ENCODE results near the gene KCNJ2.

The KCNJ2 gene

GRCh38 chr17:70121126-70121525, 48.2 kb upstream of the KCNJ2 start:
- H3K36me3 ChIP-seq (ENCODE audit: insufficient read depth): no peaks in the 10 kb centered on the region
- no peak overlapping the region for H3K9ac ChIP-seq
- no peak for TF ChIP-seq CTCF (conservative IDR thresholded peaks at IDR 0.05; ENCODE audit: low read depth, low read length)
- H4K20me1 ChIP-seq (ENCODE audit: insufficient read depth): no peaks in the 10 kb centered on the region
- no peak overlapping the region for H3K4me2 ChIP-seq
- H3K27me3 ChIP-seq (ENCODE audit: insufficient read depth, low read depth): no peaks in the 10 kb centered on the region
- no peak overlapping the region for H3K4me3 ChIP-seq (IDR thresholded peaks at IDR 0.05; ENCODE audit: insufficient read depth, low read depth, low read length)
- H3K79me2 ChIP-seq (ENCODE audit: insufficient read depth, low read depth): no peaks in the 10 kb centered on the region
- no peaks in the 10 kb centered on the region for H3K4me1 ChIP-seq (ENCODE audit: low read depth, poor library complexity, severe bottlenecking)
- no peak overlapping the region for H2AFZ ChIP-seq (ENCODE audit: low read depth)
- H3K27ac ChIP-seq: no peak overlapping the region

GRCh38 chr17:70123193-70123592, 46.1 kb upstream of the KCNJ2 start:
- no peak overlapping the region for H3K4me2 ChIP-seq
- no peak overlapping the region for H2AFZ ChIP-seq (ENCODE audit: low read depth)
- H4K20me1 ChIP-seq (ENCODE audit: insufficient read depth): no peaks in the 10 kb centered on the region

GRCh38 chr17:70124723-70125122, 44.6 kb upstream of the KCNJ2 start:
- TF ChIP-seq CTCF (conservative IDR thresholded peaks at IDR 0.05; ENCODE audit: low read depth, low read length): no peak
- Histone ChIP-seq H3K4me2 (no peak overlapping the region), H2AFZ (ENCODE audit: low read depth) (no peak overlapping the region), H3K4me1 (ENCODE audit: low read depth, poor library complexity, severe bottlenecking) (no peaks in the 10 kb centered on the region), H3K27me3 (ENCODE audit: insufficient read depth, low read depth) (no peaks in the 10 kb centered on the region), H4K20me1 (ENCODE audit: insufficient read depth) (no peaks in the 10 kb centered on the region), H3K27ac (no peak overlapping the region), H3K4me3 (IDR thresholded peaks at IDR 0.05; ENCODE audit: insufficient read depth, low read depth, low read length) (no peak overlapping the region), H3K36me3 (ENCODE audit: insufficient read depth) (no peaks in the 10 kb centered on the region), H3K9ac (no peak overlapping the region), H3K79me2 (ENCODE audit: insufficient read depth, low read depth) (no peaks in the 10 kb centered on the region)

More at GRCh38 chr17:70123193-70123592, 46.1 kb upstream of the KCNJ2 start:
- H3K9ac ChIP-seq: no peak overlapping the region
- H3K79me2 ChIP-seq (ENCODE audit: insufficient read depth, low read depth): no peaks in the 10 kb centered on the region
- no peak overlapping the region for H3K27ac ChIP-seq
- TF ChIP-seq CTCF (conservative IDR thresholded peaks at IDR 0.05; ENCODE audit: low read depth, low read length): no peak
- H3K27me3 ChIP-seq (ENCODE audit: insufficient read depth, low read depth): no peaks in the 10 kb centered on the region
- no peaks in the 10 kb centered on the region for H3K36me3 ChIP-seq (ENCODE audit: insufficient read depth)
- no peak overlapping the region for H3K4me3 ChIP-seq (IDR thresholded peaks at IDR 0.05; ENCODE audit: insufficient read depth, low read depth, low read length)
- H3K4me1 ChIP-seq (ENCODE audit: low read depth, poor library complexity, severe bottlenecking): no peaks in the 10 kb centered on the region

- no peak for TF ChIP-seq CTCF (conservative IDR thresholded peaks at IDR 0.05; ENCODE audit: low read depth, low read length)
- H3K4me1 ChIP-seq (ENCODE audit: low read depth, poor library complexity, severe bottlenecking): no peaks in the 10 kb centered on the region
- H3K9ac ChIP-seq: no peak overlapping the region
- no peaks in the 10 kb centered on the region for H4K20me1 ChIP-seq (ENCODE audit: insufficient read depth)
- no peaks in the 10 kb centered on the region for H3K79me2 ChIP-seq (ENCODE audit: insufficient read depth, low read depth)
- no peak overlapping the region for H2AFZ ChIP-seq (ENCODE audit: low read depth)
- no peaks in the 10 kb centered on the region for H3K36me3 ChIP-seq (ENCODE audit: insufficient read depth)
- no peak overlapping the region for H3K4me2 ChIP-seq
- no peak overlapping the region for H3K27ac ChIP-seq
- no peak overlapping the region for H3K4me3 ChIP-seq (IDR thresholded peaks at IDR 0.05; ENCODE audit: insufficient read depth, low read depth, low read length)
- no peaks in the 10 kb centered on the region for H3K27me3 ChIP-seq (ENCODE audit: insufficient read depth, low read depth)
These were observed 42.0 kb upstream of the KCNJ2 start for GRCh38 chr17:70127221-70127873.

Measured in KMS-11 (cell line).